A673 (cell line): Measurements from ENCODE around the gene ABCD2.

Source experiments
- CTCF ChIP-seq: fragments of 300-800, 200-600 bp; sonication (generic); conservative IDR thresholded peaks from 2 replicates; pipeline ENCODE4 v1.5.1; 2017; ENCODE audit warnings: low read depth, mild to moderate bottlenecking, antibody characterized with exemption, low read length, moderate library complexity, mixed read lengths
- EZH2 ChIP-seq: fragments of 200-600 bp; sonication (generic); IDR thresholded peaks from 2 replicates; pipeline ENCODE4 v1.6.1; 2017; ENCODE audit warnings: borderline replicate concordance, low read depth, mild to moderate bottlenecking, mixed read lengths, antibody characterized with exemption, low read length; ENCODE audit not compliant: poor library complexity, severe bottlenecking

- no peak for TF ChIP-seq CTCF
- no peak for TF ChIP-seq EZH2
Measured at GRCh38 chr12:39617887-39618286, 1.7 kb downstream of the ABCD2 start.
